HUES6 (cell line): ENCODE data around the gene GPHN.

Experiments
- H3K27ac ChIP-seq: 2 replicates; pipeline ENCODE4 v1.7.0; 2013; ENCODE audit warnings: low read depth, mild to moderate bottlenecking, low read length, inconsistent platforms
- H3K27me3 ChIP-seq: 2 replicates; pipeline ENCODE4 v1.6.1; 2013; ENCODE audit warnings: low read length; ENCODE audit not compliant: control insufficient read depth, insufficient read depth
- H3K36me3 ChIP-seq: 2 replicates; pipeline ENCODE4 v1.6.1; 2013; ENCODE audit warnings: low read length; ENCODE audit not compliant: control insufficient read depth, insufficient read depth
- H3K4me1 ChIP-seq: 2 replicates; pipeline ENCODE4 v1.6.1; 2013; ENCODE audit warnings: low read length; ENCODE audit not compliant: control insufficient read depth, insufficient read depth
- H3K4me3 ChIP-seq: 2 replicates; pipeline ENCODE4 v1.5.1; 2013; ENCODE audit warnings: low read depth, low read length
- H3K9ac ChIP-seq: one replicate; pipeline ENCODE4 v1.6.1; 2013; ENCODE audit warnings: mild to moderate bottlenecking, low read length
- H3K9me3 ChIP-seq: 2 replicates; pipeline ENCODE4 v1.6.1; 2013; ENCODE audit warnings: low read depth, low read length; ENCODE audit not compliant: control insufficient read depth, insufficient read depth

The GPHN gene

GRCh38 chr14:66842911-66843512 is 335.1 kb downstream of the GPHN start:
- no peaks in the 10 kb centered on the region for H3K36me3 ChIP-seq
- H3K9ac ChIP-seq = no peak overlapping the region
- H3K4me3 ChIP-seq = no peak overlapping the region
- no peaks in the 10 kb centered on the region for H3K27me3 ChIP-seq
- H3K4me1 ChIP-seq = no peaks in the 10 kb centered on the region
- H3K9me3 ChIP-seq = no peaks in the 10 kb centered on the region
- H3K27ac ChIP-seq = no peak overlapping the region

GRCh38 chr14:66850258-66850888 is 342.4 kb downstream of the GPHN start:
- Histone ChIP-seq H3K4me3 (no peak overlapping the region), H3K36me3 (no peaks in the 10 kb centered on the region), H3K9me3 (no peaks in the 10 kb centered on the region), H3K4me1 (no peaks in the 10 kb centered on the region), H3K27ac (no peak overlapping the region), H3K27me3 (no peaks in the 10 kb centered on the region), H3K9ac (no peak overlapping the region)

GRCh38 chr14:66853311-66853710 is 345.4 kb downstream of the GPHN start:
- no peak overlapping the region for H3K27ac ChIP-seq
- H3K9me3 ChIP-seq = no peaks in the 10 kb centered on the region
- H3K4me3 ChIP-seq = no peak overlapping the region
- H3K4me1 ChIP-seq = no peaks in the 10 kb centered on the region
- H3K27me3 ChIP-seq = no peaks in the 10 kb centered on the region
- H3K9ac ChIP-seq = no peak overlapping the region
- no peaks in the 10 kb centered on the region for H3K36me3 ChIP-seq

- Histone ChIP-seq H3K4me1 (no peaks in the 10 kb centered on the region), H3K36me3 (no peaks in the 10 kb centered on the region), H3K4me3 (no peak overlapping the region), H3K27me3 (no peaks in the 10 kb centered on the region), H3K27ac (no peak overlapping the region), H3K9ac (no peak overlapping the region), H3K9me3 (no peaks in the 10 kb centered on the region)
Observed at GRCh38 chr14:66857867-66858266, 349.9 kb downstream of the GPHN start.

GRCh38 chr14:66859063-66859671 is 351.2 kb downstream of the GPHN start:
- no peak overlapping the region for H3K27ac ChIP-seq
- H3K4me1 ChIP-seq = no peaks in the 10 kb centered on the region
- no peaks in the 10 kb centered on the region for H3K36me3 ChIP-seq
- no peaks in the 10 kb centered on the region for H3K27me3 ChIP-seq
- no peaks in the 10 kb centered on the region for H3K9me3 ChIP-seq
- no peak overlapping the region for H3K4me3 ChIP-seq
- no peak overlapping the region for H3K9ac ChIP-seq

- Histone ChIP-seq H3K9ac (no peak overlapping the region), H3K9me3 (no peaks in the 10 kb centered on the region), H3K4me3 (no peak overlapping the region), H3K4me1 (no peaks in the 10 kb centered on the region), H3K27me3 (no peaks in the 10 kb centered on the region), H3K36me3 (no peaks in the 10 kb centered on the region), H3K27ac (no peak overlapping the region)
Observed at GRCh38 chr14:66881596-66881995, 373.6 kb downstream of the GPHN start.

- Histone ChIP-seq H3K9ac (no peak overlapping the region), H3K9me3 (no peaks in the 10 kb centered on the region; the same call in 1 of the 2 replicates), H3K4me3 (no peak overlapping the region), H3K27ac (no peak overlapping the region), H3K27me3 (no peaks in the 10 kb centered on the region), H3K4me1 (no peaks in the 10 kb centered on the region), H3K36me3 (no peaks in the 10 kb centered on the region)
Observed at GRCh38 chr14:66884149-66884548, 376.2 kb downstream of the GPHN start.

- Histone ChIP-seq H3K9ac (no peak overlapping the region), H3K27me3 (no peaks in the 10 kb centered on the region), H3K27ac (no peak overlapping the region), H3K4me3 (no peak overlapping the region), H3K4me1 (no peaks in the 10 kb centered on the region), H3K9me3 (peaks cover 7% of the 10 kb centered on the region), H3K36me3 (no peaks in the 10 kb centered on the region)
Observed at GRCh38 chr14:66900719-66901118, 392.8 kb downstream of the GPHN start.

- no peak overlapping the region for H3K27ac ChIP-seq
- no peak overlapping the region for H3K4me3 ChIP-seq
- H3K9me3 ChIP-seq = no peaks in the 10 kb centered on the region
- H3K27me3 ChIP-seq = no peaks in the 10 kb centered on the region
- no peak overlapping the region for H3K9ac ChIP-seq
- no peaks in the 10 kb centered on the region for H3K4me1 ChIP-seq
- no peaks in the 10 kb centered on the region for H3K36me3 ChIP-seq
Observed at GRCh38 chr14:66910311-66910840, 402.4 kb downstream of the GPHN start.

- no peak overlapping the region for H3K27ac ChIP-seq
- H3K27me3 ChIP-seq = no peaks in the 10 kb centered on the region
- no peaks in the 10 kb centered on the region for H3K36me3 ChIP-seq
- H3K4me1 ChIP-seq = no peaks in the 10 kb centered on the region
- no peaks in the 10 kb centered on the region for H3K9me3 ChIP-seq
- no peak overlapping the region for H3K4me3 ChIP-seq
- no peak overlapping the region for H3K9ac ChIP-seq
Observed at GRCh38 chr14:66916421-66916820, 408.5 kb downstream of the GPHN start.

- H3K36me3 ChIP-seq = no peaks in the 10 kb centered on the region
- no peaks in the 10 kb centered on the region for H3K9me3 ChIP-seq
- H3K27me3 ChIP-seq = no peaks in the 10 kb centered on the region
- H3K9ac ChIP-seq = no peak overlapping the region
- no peak overlapping the region for H3K27ac ChIP-seq
- H3K4me1 ChIP-seq = no peaks in the 10 kb centered on the region
- H3K4me3 ChIP-seq = no peak overlapping the region
Observed at GRCh38 chr14:66918527-66918926, 410.6 kb downstream of the GPHN start.
